Activated B cell treated with CpG ODN at 0.5 μM for 24 hours (primary cell): Measurements from ENCODE around the gene CAMSAP2. TPM values are rescaled to one million over a fixed set of nuclear protein-coding genes. Genes with fewer than 3 reads are reported as not detected.
"Not testable (repeated sequence)": the region's sequence is repeated elsewhere in the genome, so short reads cannot be mapped to it uniquely, and the experiment has no call there.

ENCODE experiments used
- ATAC-seq: fragments of 200-7000 bp; cut with Tn5 transposase; one replicate; pipeline ENCODE4 v1.10.0; 2021; ENCODE audit warnings: low read depth, mild to moderate bottlenecking, moderate library complexity
- CTCF ChIA-PET: fragments of 350-600 bp; sonication (Branson Sonifier 250); formaldehyde crosslinking; loops from one replicate; lab custom pipeline; 2021; ENCODE audit warnings: antibody characterized with exemption; lab: Charles Lee
- POLR2A ChIA-PET: fragments of 350-600 bp; sonication (Branson Sonifier 250); formaldehyde crosslinking; loops from one replicate; lab custom pipeline; 2021; ENCODE audit warnings: antibody characterized with exemption; lab: Charles Lee
- DNase-seq: peaks from one replicate; pipeline ENCODE4 v3.0.0; 2022
- H3K27ac Mint-ChIP-seq: one replicate; pipeline ENCODE4 v1.8.0; 2020; ENCODE audit warnings: mixed read lengths
- H3K27me3 Mint-ChIP-seq: one replicate; pipeline ENCODE4 v1.8.0; 2021; ENCODE audit warnings: mixed read lengths
- H3K36me3 Mint-ChIP-seq: one replicate; pipeline ENCODE4 v1.8.0; 2021; ENCODE audit warnings: low read depth, mixed read lengths
- H3K4me1 Mint-ChIP-seq: one replicate; pipeline ENCODE4 v1.8.0; 2021; ENCODE audit warnings: mixed read lengths
- H3K4me3 Mint-ChIP-seq: one replicate; pipeline ENCODE4 v1.8.0; 2020; ENCODE audit warnings: mild to moderate bottlenecking, mixed read lengths
- H3K9me3 Mint-ChIP-seq: one replicate; pipeline ENCODE4 v1.8.0; 2020; ENCODE audit warnings: mixed read lengths
- intact Hi-C: fragments of 100-400 bp; cut with micrococcal nuclease; formaldehyde crosslinking; loops from one replicate; pipeline ENCODE4 v1.15.1; 2024
- total RNA-seq: library from RNA; stranded (reverse); gene quantifications from 2 replicates; pipeline ENCODE4 v1.2.3, GENCODE V29; 2022
- TF ChIP-seq, protein P1 (sequence below): fragments of 200-600 bp; IDR thresholded peaks from one replicate; pipeline ENCODE4 v1.8.0; 2022; ENCODE audit warnings: antibody characterized with exemption, mild to moderate bottlenecking

The CAMSAP2 gene
- total RNA-seq, 1 donor from 2014 or later, result 0.86 TPM

DNA sequence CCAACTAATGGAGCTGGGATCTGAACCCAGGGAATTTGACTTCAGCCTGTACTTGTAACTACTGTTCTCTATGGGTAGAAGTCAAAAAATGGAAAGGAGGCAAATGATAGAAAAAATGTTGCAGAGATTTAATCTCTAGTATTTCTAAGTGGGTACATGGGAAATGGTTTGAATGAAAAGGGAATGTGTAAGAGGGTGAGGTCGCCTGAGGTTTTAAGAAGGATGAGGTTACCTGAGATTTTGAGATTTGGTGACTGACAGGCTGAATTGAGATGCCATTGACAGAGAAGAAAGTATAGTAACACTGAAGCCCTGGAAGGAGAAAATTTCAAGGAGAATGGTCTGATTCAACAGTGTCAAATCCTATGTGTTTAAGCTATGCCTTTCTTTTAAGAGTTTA, 5.5 kb downstream of the CAMSAP2 start:
- POLR2A ChIA-PET, result no interaction called here
- H3K9me3 Mint-ChIP-seq, result no peaks in the 10 kb centered on the region

GRCh38 chr1:200749090-200749489, 10.4 kb downstream of the CAMSAP2 start:
- TF ChIP-seq, protein P1, sequence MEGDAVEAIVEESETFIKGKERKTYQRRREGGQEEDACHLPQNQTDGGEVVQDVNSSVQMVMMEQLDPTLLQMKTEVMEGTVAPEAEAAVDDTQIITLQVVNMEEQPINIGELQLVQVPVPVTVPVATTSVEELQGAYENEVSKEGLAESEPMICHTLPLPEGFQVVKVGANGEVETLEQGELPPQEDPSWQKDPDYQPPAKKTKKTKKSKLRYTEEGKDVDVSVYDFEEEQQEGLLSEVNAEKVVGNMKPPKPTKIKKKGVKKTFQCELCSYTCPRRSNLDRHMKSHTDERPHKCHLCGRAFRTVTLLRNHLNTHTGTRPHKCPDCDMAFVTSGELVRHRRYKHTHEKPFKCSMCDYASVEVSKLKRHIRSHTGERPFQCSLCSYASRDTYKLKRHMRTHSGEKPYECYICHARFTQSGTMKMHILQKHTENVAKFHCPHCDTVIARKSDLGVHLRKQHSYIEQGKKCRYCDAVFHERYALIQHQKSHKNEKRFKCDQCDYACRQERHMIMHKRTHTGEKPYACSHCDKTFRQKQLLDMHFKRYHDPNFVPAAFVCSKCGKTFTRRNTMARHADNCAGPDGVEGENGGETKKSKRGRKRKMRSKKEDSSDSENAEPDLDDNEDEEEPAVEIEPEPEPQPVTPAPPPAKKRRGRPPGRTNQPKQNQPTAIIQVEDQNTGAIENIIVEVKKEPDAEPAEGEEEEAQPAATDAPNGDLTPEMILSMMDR, result no peak
- intact Hi-C loops, result no loop called here
- H3K9me3 Mint-ChIP-seq, result no peaks in the 10 kb centered on the region
- ATAC-seq (no peak), DNase-seq (no peak)
- ChIA-PET POLR2A (no interaction called here), CTCF (no interaction called here)
- H3K27me3 Mint-ChIP-seq, result peaks cover 11% of the 10 kb centered on the region
- no peaks in the 10 kb centered on the region for H3K36me3 Mint-ChIP-seq
- no peak overlapping the region for H3K27ac Mint-ChIP-seq
- no peak overlapping the region for H3K4me3 Mint-ChIP-seq
- no peaks in the 10 kb centered on the region for H3K4me1 Mint-ChIP-seq

More for the DNA sequence above, 5.5 kb downstream of the CAMSAP2 start:
- DNase-seq (no peak), ATAC-seq (no peak)
- CTCF ChIA-PET, result no interaction called here
- Mint-ChIP-seq H3K36me3 (no peaks in the 10 kb centered on the region), H3K4me1 (peaks cover 9% of the 10 kb centered on the region), H3K27ac (no peak overlapping the region), H3K4me3 (no peak overlapping the region), H3K27me3 (peaks cover 20% of the 10 kb centered on the region)
- TF ChIP-seq, protein P1, result no peak
- intact Hi-C loops, result no loop called here

DNA sequence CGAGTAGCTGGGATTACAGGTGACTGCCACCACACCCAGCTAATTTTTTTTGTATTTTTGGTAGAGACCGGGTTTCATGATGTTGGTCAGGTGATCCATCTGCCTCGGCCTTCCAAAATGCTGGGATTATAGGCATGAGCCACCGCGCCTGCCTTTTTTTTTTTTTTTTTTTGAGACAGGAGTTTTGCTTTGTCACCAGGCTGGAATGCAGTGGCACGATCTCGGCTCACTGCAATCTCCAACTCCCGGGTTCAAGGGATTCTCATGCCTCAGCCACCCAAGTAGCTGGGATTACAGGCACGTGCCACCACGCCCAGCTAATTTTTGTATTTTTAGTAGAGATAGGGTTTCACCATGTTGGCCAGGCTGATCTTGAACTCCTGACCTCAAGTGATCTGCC, 12.1 kb downstream of the CAMSAP2 start:
- H3K4me3 Mint-ChIP-seq, CTCF ChIA-PET, H3K27me3 Mint-ChIP-seq, H3K36me3 Mint-ChIP-seq, intact Hi-C loops, H3K27ac Mint-ChIP-seq, H3K9me3 Mint-ChIP-seq, DNase-seq, H3K4me1 Mint-ChIP-seq, ATAC-seq: not testable (repeated sequence)
- POLR2A ChIA-PET, result interaction anchor here (0.7 kb wide), 1 partner anchor 81 kb away, joined by 4 read pairs; the partner anchor contains the start of gene DDX59

DNA sequence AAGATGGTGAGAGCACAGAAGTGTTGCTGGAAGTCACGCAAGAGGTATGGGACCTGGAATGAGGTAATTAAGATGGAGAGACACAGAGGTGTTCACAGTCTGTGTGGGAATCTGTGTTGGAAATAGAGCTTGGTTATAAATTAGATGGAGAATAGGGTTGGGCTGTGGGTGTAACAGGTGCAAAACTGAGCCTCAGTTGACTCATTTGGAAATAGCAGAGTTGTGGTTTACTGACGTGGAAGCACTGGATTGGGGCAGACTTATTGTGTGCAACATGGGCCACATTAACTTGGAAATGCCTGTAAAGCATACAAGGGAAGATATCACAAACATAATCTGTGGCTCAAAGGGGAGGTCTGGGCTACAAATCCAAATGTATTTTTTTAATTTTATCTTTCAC, 13.0 kb downstream of the CAMSAP2 start:
- no peak overlapping the region for H3K27ac Mint-ChIP-seq
- TF ChIP-seq, protein P1, result no peak
- H3K9me3 Mint-ChIP-seq, result no peaks in the 10 kb centered on the region
- POLR2A ChIA-PET, result no interaction called here
- H3K27me3 Mint-ChIP-seq, result peaks cover 3% of the 10 kb centered on the region
- no peak for ATAC-seq
- intact Hi-C loops, result no loop called here
- DNase-seq, result no peak
- H3K36me3 Mint-ChIP-seq, result no peaks in the 10 kb centered on the region
- CTCF ChIA-PET, result no interaction called here
- no peak overlapping the region for H3K4me3 Mint-ChIP-seq
- no peaks in the 10 kb centered on the region for H3K4me1 Mint-ChIP-seq

DNA sequence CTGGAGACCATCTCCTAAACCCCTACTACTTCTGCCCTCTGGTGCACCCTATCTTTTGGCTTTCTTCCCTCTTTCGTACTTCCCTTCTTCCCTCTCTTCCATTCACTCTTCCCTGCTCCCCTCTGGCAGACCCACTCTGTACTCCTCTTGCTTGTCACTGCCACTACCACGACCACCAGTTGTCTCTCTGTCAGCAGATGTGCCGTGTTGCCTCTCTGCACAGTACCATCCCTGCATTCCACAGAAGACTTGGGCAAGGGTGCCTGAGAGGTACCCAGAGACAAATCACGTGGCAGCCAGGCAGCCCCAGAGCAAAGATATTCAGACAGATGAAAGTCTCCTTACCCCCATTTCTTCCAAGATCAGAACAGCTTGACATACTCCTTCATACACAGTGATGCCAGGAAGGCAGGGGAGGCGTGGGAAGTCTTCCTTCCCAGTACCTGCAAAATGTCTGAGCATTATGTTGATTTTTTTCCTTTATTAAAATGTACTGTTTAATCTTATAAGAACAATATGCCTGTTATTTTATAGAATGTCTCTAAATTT, 15.0 kb downstream of the CAMSAP2 start:
- Mint-ChIP-seq H3K27ac (no peak overlapping the region), H3K4me1 (no peaks in the 10 kb centered on the region), H3K4me3 (no peak overlapping the region), H3K36me3 (no peaks in the 10 kb centered on the region), H3K9me3 (no peaks in the 10 kb centered on the region), H3K27me3 (peaks cover 3% of the 10 kb centered on the region)
- ChIA-PET CTCF (no interaction called here), POLR2A (interaction anchor here (0.7 kb wide), 1 partner anchor 8 kb away, joined by 4 read pairs; no protein-coding TSS in a partner anchor)
- DNase-seq, result no peak
- no peak for ATAC-seq
- TF ChIP-seq, protein P1, result no peak
- intact Hi-C loops, result no loop called here

DNA sequence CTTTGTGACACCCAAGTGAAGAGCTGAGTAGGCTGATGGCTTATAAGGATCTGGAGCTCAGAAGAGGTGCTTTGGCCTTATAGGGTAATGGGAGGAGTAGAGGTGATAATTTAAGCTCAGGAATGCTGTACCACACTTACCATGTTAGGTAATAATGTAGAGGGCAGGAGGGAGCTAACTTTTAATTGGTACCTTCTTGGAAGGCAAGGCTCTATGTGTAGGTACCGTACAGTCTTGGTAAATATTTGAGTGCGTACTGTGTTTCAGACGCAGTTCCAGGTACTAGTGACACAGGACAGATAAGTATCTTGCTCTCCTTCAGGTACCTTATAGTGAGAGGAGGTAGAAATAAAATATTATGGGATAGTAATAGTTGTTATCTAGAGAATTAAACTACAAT, 16.8 kb downstream of the CAMSAP2 start:
- ChIA-PET CTCF (no interaction called here), POLR2A (no interaction called here)
- no peak overlapping the region for H3K27ac Mint-ChIP-seq
- intact Hi-C loops, result no loop called here
- H3K9me3 Mint-ChIP-seq, result no peaks in the 10 kb centered on the region
- H3K36me3 Mint-ChIP-seq, result no peaks in the 10 kb centered on the region
- ATAC-seq (no peak), DNase-seq (no peak)
- TF ChIP-seq, protein P1, result no peak
- H3K27me3 Mint-ChIP-seq, result peaks cover 8% of the 10 kb centered on the region
- no peak overlapping the region for H3K4me3 Mint-ChIP-seq
- no peaks in the 10 kb centered on the region for H3K4me1 Mint-ChIP-seq
